Endodermal cell (in vitro differentiated cells): Measurements from ENCODE around the gene RCAN1. TPM values are rescaled to one million over a fixed set of nuclear protein-coding genes. Genes with fewer than 3 reads are reported as not detected.

Experiments used
- DNase-seq: peaks from one replicate; pipeline ENCODE4 v3.0.0-alpha.2; 2017
- H3K27ac ChIP-seq: 2 replicates; pipeline ENCODE4 v1.5.1; 2013; ENCODE audit warnings: mild to moderate bottlenecking, low read depth, low read length, moderate library complexity
- H3K27me3 ChIP-seq: 2 replicates; pipeline ENCODE4 v1.6.1; 2013; ENCODE audit warnings: mild to moderate bottlenecking, low read length, moderate library complexity; ENCODE audit not compliant: insufficient read depth, control insufficient read depth, poor library complexity, severe bottlenecking
- H3K36me3 ChIP-seq: 2 replicates; pipeline ENCODE4 v1.7.0; 2013; ENCODE audit warnings: mild to moderate bottlenecking, low read length, moderate library complexity; ENCODE audit not compliant: control insufficient read depth, insufficient read depth
- H3K4me1 ChIP-seq: one replicate; pipeline ENCODE4 v1.7.0; 2013; ENCODE audit warnings: low read length; ENCODE audit not compliant: control insufficient read depth, insufficient read depth
- H3K4me3 ChIP-seq: 2 replicates; pipeline ENCODE4 v1.5.1; 2013; ENCODE audit warnings: mild to moderate bottlenecking, low read length, moderate library complexity
- H3K9ac ChIP-seq: 2 replicates; pipeline ENCODE4 v1.6.1; 2013; ENCODE audit warnings: mild to moderate bottlenecking, low read length, moderate library complexity; ENCODE audit not compliant: poor library complexity, severe bottlenecking; ENCODE audit errors: extremely low read depth
- H3K9me3 ChIP-seq: 2 replicates; pipeline ENCODE4 v1.6.1; 2013; ENCODE audit warnings: mild to moderate bottlenecking, low read length, moderate library complexity; ENCODE audit not compliant: control insufficient read depth
- H3K27ac Mint-ChIP-seq: 2 replicates; pipeline ENCODE4 v1.8.0; 2020; ENCODE audit warnings: mixed read lengths
- H3K27me3 Mint-ChIP-seq: 2 replicates; pipeline ENCODE4 v1.8.0; 2021; ENCODE audit warnings: mild to moderate bottlenecking, mixed read lengths; ENCODE audit not compliant: insufficient read depth
- H3K36me3 Mint-ChIP-seq: 2 replicates; pipeline ENCODE4 v1.8.0; 2020; ENCODE audit warnings: low read depth, mixed read lengths
- H3K4me1 Mint-ChIP-seq: 2 replicates; pipeline ENCODE4 v1.8.0; 2020; ENCODE audit warnings: mixed read lengths
- H3K4me3 Mint-ChIP-seq: 2 replicates; pipeline ENCODE4 v1.8.0; 2020; ENCODE audit warnings: mild to moderate bottlenecking, moderate library complexity, mixed read lengths
- H3K9me3 Mint-ChIP-seq: 2 replicates; pipeline ENCODE4 v1.8.0; 2020; ENCODE audit warnings: mild to moderate bottlenecking, mixed read lengths
- CTCF ChIP-seq: fragments of 200-600 bp; sonication (generic); conservative IDR thresholded peaks from 2 replicates; pipeline ENCODE4 v1.5.0; 2021; ENCODE audit warnings: antibody characterized with exemption, mild to moderate bottlenecking
- WGBS, 2 experiments: methylation state at CpG; one replicate each; pipeline versions ENCODE4 v1.1.5 to v1.1.7; 2013; ENCODE audit warnings: missing lambda C conversion rate in 2 of 2, mixed read lengths in 1 of 2; ENCODE audit not compliant: insufficient coverage in 1 of 2, insufficient read length in 1 of 2; 5-methylcytosine and 5-hydroxymethylcytosine counted together
- total RNA-seq, 2 donors: library from RNA; stranded (reverse); fragmentation: NEBNext Ultra II Directional in 1 of 2; extraction: Animal tissue kit (Norgen Biotek cat#: 25700) in 1 of 2; gene quantifications; 2 replicates in 1 of 2; 3 replicates in 1 of 2; pipeline ENCODE4 v1.2.1, GENCODE V29; 2021

The RCAN1 gene
- total RNA-seq, 2 donors from 2014 or later: 6.1 to 6.7 TPM

- Histone ChIP-seq H3K9me3 (peaks cover 6% of the 10 kb centered on the region), H3K27ac (no peak overlapping the region), H3K4me3 (no peak overlapping the region), H3K36me3 (no peaks in the 10 kb centered on the region), H3K9ac (no peak overlapping the region), H3K4me1 (peaks cover 5% of the 10 kb centered on the region), H3K27me3 (no peaks in the 10 kb centered on the region)
- Mint-ChIP-seq H3K36me3 (peaks cover 2% of the 10 kb centered on the region), H3K27me3 (peaks cover 7% of the 10 kb centered on the region), H3K27ac (no peak overlapping the region), H3K9me3 (peaks cover 7% of the 10 kb centered on the region), H3K4me3 (no peak overlapping the region), H3K4me1 (peaks cover 13% of the 10 kb centered on the region)
- peak; percentile 86 for TF ChIP-seq CTCF
- WGBS, 2 experiments: 40 to 45% methylated on average over 18 to 19 of the region's 19 CpGs
- DNase-seq: peak; percentile 95
Observed at GRCh38 chr21:34603002-34603709, 11.8 kb downstream of the RCAN1 start.

- no peak overlapping the region for H3K4me3 Mint-ChIP-seq
- H3K36me3 ChIP-seq: no peaks in the 10 kb centered on the region
- no peaks in the 10 kb centered on the region for H3K27me3 ChIP-seq
- no peak overlapping the region for H3K4me3 ChIP-seq
- peaks cover 7% of the 10 kb centered on the region for H3K27me3 Mint-ChIP-seq
- no peaks in the 10 kb centered on the region for H3K9me3 Mint-ChIP-seq
- WGBS, 2 experiments: 92 to 100% methylated on average over 2 to 4 of the region's 4 CpGs
- no peak for TF ChIP-seq CTCF
- H3K27ac ChIP-seq: no peak overlapping the region
- DNase-seq: peak; percentile 21
- H3K4me1 Mint-ChIP-seq: peaks cover 13% of the 10 kb centered on the region
- H3K36me3 Mint-ChIP-seq: peaks cover 2% of the 10 kb centered on the region
- peaks cover 6% of the 10 kb centered on the region for H3K9me3 ChIP-seq
- H3K9ac ChIP-seq: no peak overlapping the region
- no peak overlapping the region for H3K27ac Mint-ChIP-seq
- H3K4me1 ChIP-seq: peaks cover 5% of the 10 kb centered on the region
Observed at GRCh38 chr21:34602061-34602460, 12.9 kb downstream of the RCAN1 start.

GRCh38 chr21:34599534-34600101, 15.3 kb downstream of the RCAN1 start:
- no peak for DNase-seq
- 87 to 91% methylated on average over 5 to 6 of the region's 7 CpGs for WGBS, 2 experiments
- Histone ChIP-seq H3K9ac (no peak overlapping the region), H3K36me3 (no peaks in the 10 kb centered on the region), H3K27me3 (no peaks in the 10 kb centered on the region), H3K9me3 (no peaks in the 10 kb centered on the region), H3K27ac (no peak overlapping the region), H3K4me1 (peaks cover 9% of the 10 kb centered on the region), H3K4me3 (no peak overlapping the region)
- H3K4me1 Mint-ChIP-seq: peaks cover 8% of the 10 kb centered on the region
- H3K4me3 Mint-ChIP-seq: no peak overlapping the region
- H3K27ac Mint-ChIP-seq: no peak overlapping the region
- no peak for TF ChIP-seq CTCF
- H3K36me3 Mint-ChIP-seq: no peaks in the 10 kb centered on the region
- no peaks in the 10 kb centered on the region for H3K9me3 Mint-ChIP-seq
- peaks cover 5% of the 10 kb centered on the region for H3K27me3 Mint-ChIP-seq
